Skeletal muscle tissue (tissue), 5 donors: ENCODE data around the gene HS6ST1. TPM values are rescaled to one million over a fixed set of nuclear protein-coding genes. Genes with fewer than 3 reads are reported as not detected.
A peak's percentile ranks its signal among the peaks of the same experiment; 100 is the strongest.

Experiments
- H3K27ac ChIP-seq: one replicate; pipeline ENCODE4 v1.7.0; 2013; ENCODE audit warnings: mild to moderate bottlenecking, low read depth, low read length, inconsistent platforms
- H3K27me3 ChIP-seq, 3 donors: one replicate each; pipeline ENCODE4 v1.7.0; 2013; ENCODE audit warnings: low read length in 3 of 3; ENCODE audit not compliant: control insufficient read depth in 3 of 3, insufficient read depth in 3 of 3
- H3K36me3 ChIP-seq, 3 donors: one replicate each; pipeline ENCODE4 v1.7.0; 2013; ENCODE audit warnings: low read length in 3 of 3; ENCODE audit not compliant: control insufficient read depth in 3 of 3, insufficient read depth in 3 of 3
- H3K4me1 ChIP-seq, 3 donors: one replicate each; pipeline ENCODE4 v1.7.0; 2013; ENCODE audit warnings: low read length in 3 of 3, mild to moderate bottlenecking in 3 of 3; ENCODE audit not compliant: control insufficient read depth in 3 of 3, insufficient read depth in 3 of 3
- H3K4me3 ChIP-seq, 3 donors: one replicate each; pipeline ENCODE4 v1.7.0; 2013; ENCODE audit warnings: low read length in 3 of 3
- H3K9ac ChIP-seq, 3 donors: one replicate each; pipeline ENCODE4 v1.7.0; 2013; ENCODE audit warnings: low read length in 3 of 3, mild to moderate bottlenecking in 3 of 3, moderate library complexity in 2 of 3, low read depth in 1 of 3
- H3K9me3 ChIP-seq, 3 donors: one replicate each; pipeline ENCODE4 v1.7.0; 2013; ENCODE audit warnings: low read length in 3 of 3; ENCODE audit not compliant: control insufficient read depth in 3 of 3
- small RNA-seq: library from RNA; depleted of rRNA; stranded (forward); fragments of <200 nt; gene quantifications from one replicate; pipeline ENCODE3, GENCODE V24; 2014
- total RNA-seq: library from RNA; depleted of rRNA; stranded (reverse); fragments of >200 nt; gene quantifications from one replicate; pipeline ENCODE4 v1.2.3, GENCODE V29; 2014
- donor health status: Osteomylitis.

Gene HS6ST1
- total RNA-seq, 1 donor from 2014 or later, result 12.5 TPM

GRCh38 chr2:128233790-128234395 is 84.8 kb downstream of the HS6ST1 start:
- Histone ChIP-seq H3K36me3 (no peaks in the 10 kb centered on the region), H3K4me3 (peak overlapping the region in 2 of 3 donors; percentile 23 to 85), H3K27me3 (no peaks in the 10 kb centered on the region), H3K4me1 (peaks cover 0 to 10% (median 8%) of the 10 kb centered on the region in 3 donors), H3K9ac (peak overlapping the region in 1 of 3 donors; percentile 92), H3K27ac (no peak overlapping the region), H3K9me3 (no peaks in the 10 kb centered on the region)

- no peaks in the 10 kb centered on the region for H3K27me3 ChIP-seq
- H3K9me3 ChIP-seq, result no peaks in the 10 kb centered on the region
- peak overlapping the region; percentile 83 for H3K27ac ChIP-seq
- H3K36me3 ChIP-seq, result no peaks in the 10 kb centered on the region
- H3K4me1 ChIP-seq, result peaks cover 0 to 10% (median 8%) of the 10 kb centered on the region in 3 donors
- H3K4me3 ChIP-seq, result peak overlapping the region; percentile 85 to 89 (median 85)
- H3K9ac ChIP-seq, result peak overlapping the region; percentile 80 to 92 (median 89)
Measured at GRCh38 chr2:128232965-128233789, 85.5 kb downstream of the HS6ST1 start.

- Histone ChIP-seq H3K4me3 (no peak overlapping the region), H3K36me3 (no peaks in the 10 kb centered on the region), H3K9me3 (no peaks in the 10 kb centered on the region), H3K27ac (no peak overlapping the region), H3K4me1 (peaks cover 0 to 6% (median 4%) of the 10 kb centered on the region in 3 donors), H3K27me3 (no peaks in the 10 kb centered on the region), H3K9ac (no peak overlapping the region)
Measured at GRCh38 chr2:128228894-128229293, 89.8 kb downstream of the HS6ST1 start.

- Histone ChIP-seq H3K9me3 (no peaks in the 10 kb centered on the region), H3K27me3 (no peaks in the 10 kb centered on the region), H3K27ac (no peak overlapping the region), H3K4me3 (no peak overlapping the region), H3K36me3 (no peaks in the 10 kb centered on the region), H3K9ac (no peak overlapping the region), H3K4me1 (peaks cover 0 to 3% (median 0%) of the 10 kb centered on the region in 3 donors)
Measured at GRCh38 chr2:128227862-128228261, 90.8 kb downstream of the HS6ST1 start.

- Histone ChIP-seq H3K27ac (no peak overlapping the region), H3K4me1 (no peaks in the 10 kb centered on the region), H3K27me3 (no peaks in the 10 kb centered on the region), H3K9me3 (no peaks in the 10 kb centered on the region), H3K4me3 (no peak overlapping the region), H3K36me3 (no peaks in the 10 kb centered on the region), H3K9ac (no peak overlapping the region)
Measured at GRCh38 chr2:128219891-128220290, 98.8 kb downstream of the HS6ST1 start.

- no peaks in the 10 kb centered on the region for H3K27me3 ChIP-seq
- no peaks in the 10 kb centered on the region for H3K9me3 ChIP-seq
- no peaks in the 10 kb centered on the region for H3K4me1 ChIP-seq
- no peak overlapping the region for H3K27ac ChIP-seq
- no peak overlapping the region for H3K4me3 ChIP-seq
- no peaks in the 10 kb centered on the region for H3K36me3 ChIP-seq
- no peak overlapping the region for H3K9ac ChIP-seq
Measured at GRCh38 chr2:128217671-128218070, 101.0 kb downstream of the HS6ST1 start.

- Histone ChIP-seq H3K36me3 (no peaks in the 10 kb centered on the region), H3K27ac (no peak overlapping the region), H3K9ac (no peak overlapping the region), H3K27me3 (no peaks in the 10 kb centered on the region), H3K9me3 (no peaks in the 10 kb centered on the region), H3K4me3 (no peak overlapping the region), H3K4me1 (no peaks in the 10 kb centered on the region)
Measured at GRCh38 chr2:128215897-128216642, 102.6 kb downstream of the HS6ST1 start.

Small RNAs within 50 kb of the gene (small RNA-seq; reads per million reads assigned to genes)
- gene RF00019, result not detected

Other genes starting within 250 kb of the HS6ST1 start
- gene UGGT1, start 227.7 kb downstream of the HS6ST1 start, total RNA-seq, result 30.3 TPM